ENCODE results near the gene ASTE1. TPM values are rescaled to one million over a fixed set of nuclear protein-coding genes. Genes with fewer than 3 reads are reported as not detected.

Gene ASTE1
- polyA plus RNA-seq, 3 donors = 11.9 to 14.0 (median 13.7) TPM

GRCh38 chr3:130971208-130971607 lies 55.4 kb downstream of the ASTE1 start:
- no peak for DNase-seq (ENCODE audit: extremely low read depth in 1 of 11, low read depth in 9 of 11, low spot score in 4 of 11)

DNA sequence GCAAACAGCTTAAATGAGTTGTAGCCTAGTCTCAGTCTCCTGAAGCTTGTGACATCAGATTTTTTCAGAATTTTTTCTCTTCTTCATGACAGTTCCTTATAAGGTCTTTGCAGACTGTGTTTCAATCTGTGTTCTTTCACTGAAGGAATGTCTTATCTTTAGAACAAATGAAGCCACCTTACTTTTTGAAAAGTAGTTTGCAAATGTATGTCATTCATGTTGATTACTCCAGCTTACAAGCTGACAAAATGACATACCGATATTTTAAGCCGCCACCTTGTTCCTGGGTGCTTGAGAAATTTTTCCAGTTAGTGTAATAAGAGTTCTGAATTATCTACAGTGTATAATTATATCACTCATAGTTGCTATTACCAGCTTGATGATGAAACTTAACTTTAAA lies 57.0 kb downstream of the ASTE1 start:
- DNase-seq (ENCODE audit: extremely low read depth in 1 of 11, low read depth in 9 of 11, low spot score in 4 of 11) = no peak

DNA sequence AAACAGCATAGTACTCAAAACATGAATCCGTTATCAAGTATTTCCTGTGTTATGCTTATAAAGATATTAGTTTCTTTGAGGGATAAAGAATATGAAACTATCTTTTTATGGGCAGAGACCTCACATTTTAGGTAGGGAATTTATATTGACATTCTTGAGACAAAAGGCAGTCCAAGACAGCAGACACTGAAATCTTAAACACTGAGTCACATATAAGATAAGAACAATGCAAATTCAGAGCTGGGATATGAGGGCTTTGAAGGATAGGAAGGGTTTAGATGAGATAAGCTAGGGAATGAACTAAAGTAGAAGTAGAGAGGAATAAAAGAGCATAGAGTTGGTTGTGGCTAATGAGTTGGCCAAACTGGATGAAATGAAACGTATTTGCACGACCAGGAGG lies 58.4 kb downstream of the ASTE1 start:
- no peak for DNase-seq (ENCODE audit: extremely low read depth in 1 of 11, low read depth in 9 of 11, low spot score in 4 of 11)

- no peak for DNase-seq (ENCODE audit: extremely low read depth in 1 of 11, low read depth in 9 of 11, low spot score in 4 of 11)
Observed at GRCh38 chr3:130967281-130967680, 59.3 kb downstream of the ASTE1 start.

- no peak for DNase-seq (ENCODE audit: extremely low read depth in 1 of 11, low read depth in 9 of 11, low spot score in 4 of 11)
Observed at GRCh38 chr3:130963878-130964277, 62.7 kb downstream of the ASTE1 start.

Other genes starting within 250 kb of the ASTE1 start
- 100 to 1,000 TPM; 129 to 148 (median 132) TPM for gene ATP2C1, start 132.7 kb downstream of the ASTE1 start, polyA plus RNA-seq (ENCODE audit: insufficient read length in 3 of 3)
- gene NEK11, start 52 bp upstream of the ASTE1 start, polyA plus RNA-seq (ENCODE audit: insufficient read length in 3 of 3) = 10 to 100 TPM; 16.5 to 25.7 (median 19.2) TPM

Data from renal cortex interstitium (tissue), 11 donors.